Endothelial cell (in vitro differentiated cells): Measurements from ENCODE around the gene CAPN1. TPM values are rescaled to one million over a fixed set of nuclear protein-coding genes. Genes with fewer than 3 reads are reported as not detected.
A peak's percentile ranks its signal among the peaks of the same experiment; 100 is the strongest.

Source experiments
- DNase-seq: peaks from one replicate; pipeline ENCODE4 v3.0.0; 2021; ENCODE audit warnings: low spot score
- H3K27ac Mint-ChIP-seq: one replicate; pipeline ENCODE4 v1.8.0; 2021; ENCODE audit warnings: mixed read lengths, inconsistent platforms; ENCODE audit not compliant: unreplicated experiment
- H3K27me3 Mint-ChIP-seq: one replicate; pipeline ENCODE4 v1.8.0; 2021; ENCODE audit warnings: mild to moderate bottlenecking, moderate library complexity, mixed read lengths, inconsistent platforms; ENCODE audit not compliant: unreplicated experiment
- H3K36me3 Mint-ChIP-seq: one replicate; pipeline ENCODE4 v1.8.0; 2021; ENCODE audit warnings: mild to moderate bottlenecking, low read depth, mixed read lengths, inconsistent platforms; ENCODE audit not compliant: unreplicated experiment
- H3K4me1 Mint-ChIP-seq: one replicate; pipeline ENCODE4 v1.8.0; 2021; ENCODE audit warnings: mild to moderate bottlenecking, mixed read lengths, inconsistent platforms; ENCODE audit not compliant: unreplicated experiment
- H3K4me3 Mint-ChIP-seq: one replicate; pipeline ENCODE4 v1.8.0; 2021; ENCODE audit warnings: mild to moderate bottlenecking, mixed read lengths, inconsistent platforms; ENCODE audit not compliant: unreplicated experiment
- H3K9me3 Mint-ChIP-seq: one replicate; pipeline ENCODE4 v1.8.0; 2021; ENCODE audit warnings: mixed read lengths, inconsistent platforms; ENCODE audit not compliant: unreplicated experiment
- CTCF ChIP-seq: fragments of 200-600 bp; sonication (generic); IDR thresholded peaks from one replicate; pipeline ENCODE4 v1.5.0; 2021; ENCODE audit warnings: antibody characterized with exemption; ENCODE audit not compliant: unreplicated experiment
- total RNA-seq: library from RNA; stranded (reverse); fragmentation: NEBNext Ultra II Directional; extraction: Animal tissue kit (Norgen Biotek cat#: 25700); gene quantifications from one replicate; pipeline ENCODE4 v1.2.1, GENCODE V29; 2021; ENCODE audit not compliant: unreplicated experiment

The CAPN1 gene
- total RNA-seq, 1 donor from 2014 or later, result 148 TPM

- no peaks in the 10 kb centered on the region for H3K9me3 Mint-ChIP-seq
- TF ChIP-seq CTCF, result no peak
- peak overlapping the region; percentile 2 for H3K27ac Mint-ChIP-seq
- H3K4me1 Mint-ChIP-seq, result peaks cover 12% of the 10 kb centered on the region
- H3K36me3 Mint-ChIP-seq, result peaks cover 10% of the 10 kb centered on the region
- DNase-seq, result no peak
- peaks cover 6% of the 10 kb centered on the region for H3K27me3 Mint-ChIP-seq
- peak overlapping the region; percentile 4 for H3K4me3 Mint-ChIP-seq
Measured at GRCh38 chr11:65215441-65216076, 33.8 kb downstream of the CAPN1 start.

- peaks cover 13% of the 10 kb centered on the region for H3K4me1 Mint-ChIP-seq
- peaks cover 4% of the 10 kb centered on the region for H3K27me3 Mint-ChIP-seq
- TF ChIP-seq CTCF, result no peak
- no peak overlapping the region for H3K27ac Mint-ChIP-seq
- no peak for DNase-seq
- no peak overlapping the region for H3K4me3 Mint-ChIP-seq
- peaks cover 8% of the 10 kb centered on the region for H3K36me3 Mint-ChIP-seq
- no peaks in the 10 kb centered on the region for H3K9me3 Mint-ChIP-seq
Measured at GRCh38 chr11:65216830-65217229, 35.1 kb downstream of the CAPN1 start.

DNA sequence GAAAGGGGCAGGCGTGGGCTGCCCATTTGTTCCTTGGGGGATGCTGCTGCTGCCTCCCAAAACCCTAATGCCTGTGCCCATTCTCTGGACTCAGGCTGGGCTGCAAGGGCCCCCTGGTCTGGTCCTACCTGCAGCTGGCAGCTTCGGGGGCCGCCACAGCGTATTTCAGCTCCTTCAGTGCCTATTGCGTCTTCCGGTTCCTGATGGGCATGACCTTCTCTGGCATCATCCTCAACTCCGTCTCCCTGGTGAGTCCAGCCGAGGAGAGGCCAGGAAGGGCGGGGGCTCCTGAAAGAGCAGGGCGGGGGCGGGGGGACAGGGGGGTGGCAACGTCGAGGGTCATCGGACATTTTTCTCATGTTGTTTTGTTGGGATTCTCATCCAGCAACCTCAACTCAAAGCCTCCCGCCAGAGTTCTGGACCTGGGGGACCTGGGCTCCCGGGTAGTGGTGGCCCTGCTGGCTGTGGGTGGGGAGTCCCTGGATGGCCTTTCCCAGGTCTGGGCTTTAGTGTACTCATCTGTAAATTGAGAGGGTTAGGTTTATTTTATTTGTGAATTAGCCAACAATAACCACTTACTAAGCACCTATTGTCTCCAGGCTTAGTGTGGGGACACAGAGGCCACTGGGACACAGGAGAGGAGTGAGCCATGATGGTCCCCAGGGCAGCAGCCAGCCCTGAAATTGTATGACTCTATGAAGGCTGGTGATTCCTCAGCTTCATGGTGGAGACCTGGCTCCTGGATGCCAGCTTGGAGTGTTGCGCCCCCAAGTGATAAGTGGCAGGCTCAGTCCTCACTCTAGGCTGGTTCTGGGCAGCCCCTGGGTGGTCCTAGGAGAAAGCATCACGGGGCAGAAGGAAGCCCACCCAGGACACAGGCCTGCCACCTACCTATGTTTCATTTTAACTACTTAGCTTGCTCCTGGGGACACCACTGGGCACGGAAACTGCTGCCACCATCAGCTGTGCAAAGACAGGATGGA is 36.0 kb downstream of the CAPN1 start:
- no peak for TF ChIP-seq CTCF
- H3K36me3 Mint-ChIP-seq, result peaks cover 8% of the 10 kb centered on the region
- no peaks in the 10 kb centered on the region for H3K9me3 Mint-ChIP-seq
- peaks cover 18% of the 10 kb centered on the region for H3K4me1 Mint-ChIP-seq
- no peak overlapping the region for H3K27ac Mint-ChIP-seq
- no peak overlapping the region for H3K4me3 Mint-ChIP-seq
- H3K27me3 Mint-ChIP-seq, result peaks cover 4% of the 10 kb centered on the region
- DNase-seq, result no peak

DNA sequence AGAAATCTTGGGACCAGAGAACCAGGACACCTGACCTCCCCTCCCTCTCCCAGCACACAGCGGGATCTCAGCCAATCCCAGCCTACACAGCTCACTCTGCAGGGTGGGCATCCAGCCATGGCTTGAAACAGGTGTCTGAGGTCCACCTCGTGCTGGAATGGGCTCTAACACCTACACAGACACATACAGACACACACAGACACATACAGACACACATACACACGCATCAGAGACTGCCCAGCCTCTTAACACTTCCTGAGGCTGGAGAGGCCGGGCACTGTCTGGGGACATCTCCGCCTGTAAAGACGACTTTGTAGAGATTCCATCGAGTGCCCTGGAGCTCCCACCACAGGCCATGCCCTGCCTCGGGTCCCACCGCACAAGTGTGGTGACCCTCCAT is 36.7 kb downstream of the CAPN1 start:
- Mint-ChIP-seq H3K4me3 (no peak overlapping the region), H3K4me1 (peaks cover 16% of the 10 kb centered on the region), H3K9me3 (no peaks in the 10 kb centered on the region), H3K36me3 (peaks cover 8% of the 10 kb centered on the region), H3K27me3 (peaks cover 4% of the 10 kb centered on the region), H3K27ac (no peak overlapping the region)
- no peak for DNase-seq
- TF ChIP-seq CTCF, result no peak

- H3K9me3 Mint-ChIP-seq, result no peaks in the 10 kb centered on the region
- no peak for TF ChIP-seq CTCF
- H3K4me1 Mint-ChIP-seq, result peaks cover 21% of the 10 kb centered on the region
- peaks cover 1% of the 10 kb centered on the region for H3K27me3 Mint-ChIP-seq
- H3K36me3 Mint-ChIP-seq, result peaks cover 5% of the 10 kb centered on the region
- no peak for DNase-seq
- H3K4me3 Mint-ChIP-seq, result no peak overlapping the region
- H3K27ac Mint-ChIP-seq, result no peak overlapping the region
Measured at GRCh38 chr11:65219930-65220213, 38.1 kb downstream of the CAPN1 start.
